Fibroblast of skin of back (primary cell): ENCODE data around the gene BSN. TPM values are rescaled to one million over a fixed set of nuclear protein-coding genes. Genes with fewer than 3 reads are reported as not detected.

Experiments used
- DNase-seq: peaks from one replicate; pipeline ENCODE4 v3.0.0-alpha.2; 2013
- polyA plus RNA-seq, 2 experiments: library from polyadenylated mRNA; unstranded; fragments of 120-200 nt; gene quantifications; one replicate each; pipeline ENCODE4 v1.2.1, GENCODE V29; 2013; ENCODE audit not compliant: insufficient read length in 2 of 2

BSN gene, protein sequence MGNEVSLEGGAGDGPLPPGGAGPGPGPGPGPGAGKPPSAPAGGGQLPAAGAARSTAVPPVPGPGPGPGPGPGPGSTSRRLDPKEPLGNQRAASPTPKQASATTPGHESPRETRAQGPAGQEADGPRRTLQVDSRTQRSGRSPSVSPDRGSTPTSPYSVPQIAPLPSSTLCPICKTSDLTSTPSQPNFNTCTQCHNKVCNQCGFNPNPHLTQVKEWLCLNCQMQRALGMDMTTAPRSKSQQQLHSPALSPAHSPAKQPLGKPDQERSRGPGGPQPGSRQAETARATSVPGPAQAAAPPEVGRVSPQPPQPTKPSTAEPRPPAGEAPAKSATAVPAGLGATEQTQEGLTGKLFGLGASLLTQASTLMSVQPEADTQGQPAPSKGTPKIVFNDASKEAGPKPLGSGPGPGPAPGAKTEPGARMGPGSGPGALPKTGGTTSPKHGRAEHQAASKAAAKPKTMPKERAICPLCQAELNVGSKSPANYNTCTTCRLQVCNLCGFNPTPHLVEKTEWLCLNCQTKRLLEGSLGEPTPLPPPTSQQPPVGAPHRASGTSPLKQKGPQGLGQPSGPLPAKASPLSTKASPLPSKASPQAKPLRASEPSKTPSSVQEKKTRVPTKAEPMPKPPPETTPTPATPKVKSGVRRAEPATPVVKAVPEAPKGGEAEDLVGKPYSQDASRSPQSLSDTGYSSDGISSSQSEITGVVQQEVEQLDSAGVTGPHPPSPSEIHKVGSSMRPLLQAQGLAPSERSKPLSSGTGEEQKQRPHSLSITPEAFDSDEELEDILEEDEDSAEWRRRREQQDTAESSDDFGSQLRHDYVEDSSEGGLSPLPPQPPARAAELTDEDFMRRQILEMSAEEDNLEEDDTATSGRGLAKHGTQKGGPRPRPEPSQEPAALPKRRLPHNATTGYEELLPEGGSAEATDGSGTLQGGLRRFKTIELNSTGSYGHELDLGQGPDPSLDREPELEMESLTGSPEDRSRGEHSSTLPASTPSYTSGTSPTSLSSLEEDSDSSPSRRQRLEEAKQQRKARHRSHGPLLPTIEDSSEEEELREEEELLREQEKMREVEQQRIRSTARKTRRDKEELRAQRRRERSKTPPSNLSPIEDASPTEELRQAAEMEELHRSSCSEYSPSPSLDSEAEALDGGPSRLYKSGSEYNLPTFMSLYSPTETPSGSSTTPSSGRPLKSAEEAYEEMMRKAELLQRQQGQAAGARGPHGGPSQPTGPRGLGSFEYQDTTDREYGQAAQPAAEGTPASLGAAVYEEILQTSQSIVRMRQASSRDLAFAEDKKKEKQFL (N-terminal part only)
- polyA plus RNA-seq (2013, experiment 1 of 2; ENCODE audit: insufficient read length), result 0.11 TPM
- 0.13 TPM for polyA plus RNA-seq (2013, experiment 2 of 2; ENCODE audit: insufficient read length)

DNA sequence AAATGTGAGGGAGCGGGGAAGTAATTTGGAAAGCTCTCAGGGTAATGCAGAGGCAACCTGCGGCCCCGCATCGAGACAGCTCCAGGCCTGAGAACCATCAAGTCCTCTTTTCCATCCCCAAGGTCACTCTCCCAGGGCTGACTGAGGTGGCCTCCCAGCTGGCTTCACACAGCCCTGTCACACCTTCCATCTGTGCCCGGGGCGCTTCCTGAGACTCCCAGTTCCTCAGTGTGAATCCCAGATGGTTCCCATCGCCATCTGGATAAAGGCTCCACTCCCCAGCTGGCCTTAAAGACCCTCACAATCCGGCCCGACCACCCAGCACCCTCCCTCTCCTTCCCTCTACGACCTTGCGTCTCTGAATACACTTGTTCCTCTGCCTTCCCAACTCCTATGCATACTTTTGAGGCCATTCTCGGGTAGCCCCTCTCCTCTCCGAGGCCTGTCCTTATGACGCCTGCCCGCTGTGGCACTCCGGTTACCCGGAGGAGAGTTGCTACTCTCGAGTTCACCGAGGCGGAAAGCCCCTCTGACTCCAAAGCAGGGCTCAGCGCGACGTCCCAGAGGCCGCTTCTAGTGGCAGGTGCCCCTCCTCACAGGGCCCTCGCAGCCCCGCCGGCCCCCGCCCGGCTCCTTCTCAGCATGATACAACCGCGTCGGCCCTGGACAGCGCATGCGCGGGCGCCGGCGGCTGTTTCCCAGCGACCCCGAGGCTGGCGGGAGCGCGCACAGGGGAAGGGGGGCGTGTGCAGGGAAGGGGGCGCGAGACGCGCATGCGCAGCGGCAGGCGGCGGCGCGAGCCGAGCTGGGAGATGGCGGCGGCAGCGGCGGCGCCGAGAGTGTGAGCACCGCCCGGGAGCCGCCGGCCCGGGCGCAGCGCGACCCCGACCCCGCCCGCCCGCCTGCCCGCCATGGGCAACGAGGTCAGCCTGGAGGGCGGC lies at the start of gene BSN:
Gene BSN (plus strand): TSS at position 786 of the 941 bp plus-strand sequence. CDS start 126 bp downstream, at position 912.
- DNase-seq, result peak; percentile 88

DNA sequence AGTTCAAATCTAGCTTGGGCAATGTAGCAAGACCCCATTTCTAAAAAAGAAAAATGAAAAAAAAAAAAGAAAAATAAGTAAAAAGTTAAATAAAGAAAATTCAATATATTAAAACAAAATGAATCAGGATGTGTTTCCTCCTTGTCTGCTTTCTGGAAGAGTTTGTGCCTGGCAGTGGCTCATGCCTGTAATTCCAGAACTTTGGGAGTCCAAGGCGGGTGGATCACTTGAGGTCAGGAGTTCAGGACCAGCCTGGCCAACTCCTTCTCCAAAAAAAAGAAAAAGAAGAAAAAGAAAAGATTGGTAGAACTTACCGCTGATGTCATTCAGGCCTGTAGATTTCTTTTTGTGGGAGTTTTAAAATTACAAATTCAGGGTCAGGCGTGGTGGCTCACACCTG lies 47.4 kb upstream of the BSN start:
- DNase-seq, result no peak

DNA sequence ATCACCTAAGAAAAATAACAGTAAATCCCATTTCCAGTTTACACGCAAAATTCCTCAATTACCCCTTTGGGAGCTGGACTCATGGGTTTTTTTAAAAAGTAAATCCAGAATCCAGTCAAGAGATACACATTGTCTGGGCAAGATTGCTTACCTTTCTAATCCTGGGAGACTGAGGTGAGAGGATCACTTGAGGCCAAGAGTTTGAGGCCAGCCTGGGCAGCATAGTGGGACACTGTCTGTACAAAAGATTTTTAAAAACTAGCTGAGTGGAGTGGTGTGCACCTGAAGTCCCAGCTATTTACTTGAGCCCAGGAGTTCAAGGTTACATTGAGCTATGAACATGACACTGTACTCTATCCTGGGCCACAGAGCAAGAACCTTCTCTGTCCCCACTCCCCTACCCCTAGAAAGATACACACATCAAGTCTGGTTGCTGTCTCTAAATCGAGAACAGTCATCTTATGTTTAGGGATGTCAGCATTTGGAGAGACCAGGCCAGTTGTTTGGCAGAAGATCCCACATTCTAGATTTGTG lies 45.2 kb upstream of the BSN start:
- DNase-seq, result no peak

DNA sequence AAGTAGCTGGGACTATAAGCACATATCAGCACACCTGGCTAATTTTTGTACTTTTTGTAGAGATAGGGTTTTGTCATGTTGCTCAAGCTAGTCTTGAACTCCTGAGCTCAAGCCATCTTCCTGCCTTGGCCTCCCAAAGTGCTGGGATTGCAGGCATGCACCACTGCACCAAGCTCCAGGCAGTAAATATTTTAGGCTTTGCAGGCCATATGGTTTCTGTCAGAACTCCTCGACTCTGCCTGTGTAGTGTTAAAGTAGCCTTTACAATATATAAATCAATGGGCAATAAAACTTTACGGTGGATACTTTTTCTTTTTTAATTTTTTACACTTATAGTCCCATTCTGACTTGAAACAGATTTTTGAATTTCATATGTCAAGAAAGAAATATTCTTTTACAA lies 42.6 kb upstream of the BSN start:
- DNase-seq, result no peak

DNA sequence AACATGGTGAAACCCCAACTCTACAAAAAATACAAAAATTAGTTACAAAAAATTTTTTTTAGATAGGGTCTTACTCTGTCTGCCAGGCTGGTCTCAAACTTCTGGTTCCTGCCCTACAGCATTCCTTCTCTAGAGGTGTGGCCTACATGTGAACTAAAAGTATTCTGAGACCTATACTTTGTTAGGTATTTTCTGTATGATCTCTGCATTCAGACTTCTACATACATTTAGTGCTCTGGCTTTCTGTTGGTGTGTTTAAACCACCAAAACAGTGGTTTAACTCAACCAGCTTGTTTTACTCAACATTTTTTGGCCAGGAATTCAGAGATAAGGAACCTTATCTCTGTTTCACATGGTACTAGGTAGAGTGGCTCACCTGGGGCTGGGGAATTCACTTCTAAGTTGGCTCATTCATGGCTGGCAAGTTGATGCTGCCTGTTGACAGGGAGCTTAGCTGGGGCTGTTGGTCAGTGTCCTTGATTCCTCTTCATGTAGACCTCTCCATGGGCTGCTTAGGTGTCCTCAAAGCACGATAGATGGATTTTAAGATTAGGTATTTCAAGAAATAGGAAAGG lies 41.4 kb upstream of the BSN start:
- DNase-seq, result no peak

DNA sequence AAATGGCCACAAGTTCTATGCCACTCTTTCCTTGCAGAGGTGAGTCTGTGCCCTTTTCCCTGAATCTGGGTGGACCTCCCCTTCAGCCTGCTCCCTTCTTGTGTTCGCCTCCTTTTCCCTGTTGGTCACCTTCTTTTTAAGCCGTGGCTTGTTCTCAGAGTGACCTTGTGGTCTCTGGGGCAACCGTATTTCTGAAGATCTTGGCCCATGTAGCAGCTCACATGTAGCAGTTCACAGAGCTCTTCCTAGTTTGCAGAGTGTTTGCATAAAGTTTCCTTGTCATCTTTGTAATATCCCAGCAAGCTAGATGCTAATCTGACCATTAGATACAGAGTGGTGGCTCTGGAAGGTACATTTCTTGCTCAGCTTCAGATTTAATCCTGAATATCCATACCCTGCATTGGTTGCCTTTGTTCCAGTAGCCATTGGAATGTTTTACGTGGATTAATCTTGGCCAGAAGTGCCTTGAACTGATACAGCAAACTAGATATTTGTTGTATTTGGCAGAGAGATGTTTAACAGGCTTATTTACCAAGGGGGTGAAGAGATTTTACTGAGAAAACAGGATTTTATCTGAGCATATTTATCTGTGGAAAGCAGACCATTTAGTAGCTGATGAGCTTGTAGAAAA lies 40.7 kb upstream of the BSN start:
- no peak for DNase-seq

DNA sequence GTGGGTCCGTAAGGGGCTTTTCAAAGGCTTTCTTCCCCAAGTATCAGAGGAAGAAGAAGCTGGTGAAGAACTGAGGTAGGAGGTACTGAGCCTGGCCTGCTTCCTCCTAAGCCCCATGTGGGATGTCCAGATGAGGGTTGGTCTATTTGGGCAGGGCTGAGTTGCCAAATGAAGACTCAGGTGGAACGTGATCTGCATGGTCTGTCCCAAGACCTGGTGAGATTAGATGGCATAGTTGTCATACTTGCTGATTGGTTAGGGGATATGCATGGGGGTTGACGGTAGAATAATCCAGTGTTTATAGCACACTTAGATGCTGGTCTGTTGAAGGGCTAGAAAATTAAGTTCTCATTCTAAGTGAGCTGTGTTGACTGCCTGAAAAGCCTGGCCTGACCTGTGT lies 36.3 kb upstream of the BSN start:
- no peak for DNase-seq

DNA sequence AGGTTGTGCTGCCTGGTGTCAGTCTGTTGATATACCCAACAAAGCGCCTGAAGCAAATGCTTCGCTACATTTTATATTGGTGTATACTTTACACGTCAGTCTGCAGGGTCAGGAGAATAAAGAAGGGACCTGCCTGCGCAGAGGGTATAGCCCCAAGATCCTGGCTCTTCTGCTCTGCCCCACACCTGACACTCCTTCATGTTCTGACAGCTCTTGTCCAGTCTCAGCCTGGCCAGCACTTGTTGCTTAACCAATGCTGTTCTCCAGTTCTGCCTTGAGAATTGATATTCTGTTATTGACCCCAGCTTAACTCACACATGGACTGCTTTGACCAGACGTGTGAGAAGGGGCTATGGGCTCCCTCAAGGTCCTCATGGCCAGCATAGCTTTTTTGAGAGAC lies 35.8 kb upstream of the BSN start:
- no peak for DNase-seq

DNA sequence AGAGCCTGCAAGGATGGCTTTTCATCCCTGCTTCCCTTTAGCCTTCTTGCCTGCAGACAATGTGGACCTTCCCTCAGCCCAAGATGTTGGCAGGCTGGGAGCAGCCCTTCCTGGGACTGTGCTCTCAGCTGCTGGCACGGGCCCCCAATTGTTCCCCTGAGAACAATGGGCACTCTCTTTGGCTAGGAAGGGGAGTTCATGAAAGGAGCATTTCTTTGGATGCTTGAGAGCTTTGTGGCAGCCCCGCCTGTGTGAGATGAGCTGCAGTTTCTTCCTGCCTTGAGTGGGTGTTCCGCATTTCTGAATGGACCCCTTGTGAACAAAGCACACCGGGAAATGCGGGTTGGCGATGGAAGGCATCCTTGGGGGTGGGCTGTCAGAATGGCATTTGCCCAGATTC lies 35.0 kb upstream of the BSN start:
- DNase-seq, result no peak

DNA sequence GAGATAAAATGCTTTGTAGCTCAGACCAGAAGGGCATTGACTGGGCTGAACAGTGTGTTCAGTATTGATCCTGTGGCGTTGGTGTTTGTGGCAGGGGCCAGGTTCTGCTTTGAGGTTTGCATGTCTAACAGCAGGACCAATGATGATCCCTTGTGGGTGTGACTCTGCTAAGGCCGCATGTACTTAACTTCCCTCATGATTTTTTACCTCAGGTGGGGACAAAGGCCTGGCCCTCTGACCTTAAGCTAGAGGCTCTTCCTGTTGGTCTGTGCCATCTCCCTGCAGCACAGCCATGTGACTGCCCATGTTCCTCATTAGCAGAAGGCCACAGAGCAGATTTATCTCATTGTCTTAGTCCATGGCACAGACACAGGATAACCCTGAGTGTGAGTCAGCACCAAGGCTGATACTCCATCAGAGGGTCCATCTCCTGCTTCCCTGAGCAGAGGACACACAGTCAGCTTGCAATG lies 34.3 kb upstream of the BSN start:
- no peak for DNase-seq

DNA sequence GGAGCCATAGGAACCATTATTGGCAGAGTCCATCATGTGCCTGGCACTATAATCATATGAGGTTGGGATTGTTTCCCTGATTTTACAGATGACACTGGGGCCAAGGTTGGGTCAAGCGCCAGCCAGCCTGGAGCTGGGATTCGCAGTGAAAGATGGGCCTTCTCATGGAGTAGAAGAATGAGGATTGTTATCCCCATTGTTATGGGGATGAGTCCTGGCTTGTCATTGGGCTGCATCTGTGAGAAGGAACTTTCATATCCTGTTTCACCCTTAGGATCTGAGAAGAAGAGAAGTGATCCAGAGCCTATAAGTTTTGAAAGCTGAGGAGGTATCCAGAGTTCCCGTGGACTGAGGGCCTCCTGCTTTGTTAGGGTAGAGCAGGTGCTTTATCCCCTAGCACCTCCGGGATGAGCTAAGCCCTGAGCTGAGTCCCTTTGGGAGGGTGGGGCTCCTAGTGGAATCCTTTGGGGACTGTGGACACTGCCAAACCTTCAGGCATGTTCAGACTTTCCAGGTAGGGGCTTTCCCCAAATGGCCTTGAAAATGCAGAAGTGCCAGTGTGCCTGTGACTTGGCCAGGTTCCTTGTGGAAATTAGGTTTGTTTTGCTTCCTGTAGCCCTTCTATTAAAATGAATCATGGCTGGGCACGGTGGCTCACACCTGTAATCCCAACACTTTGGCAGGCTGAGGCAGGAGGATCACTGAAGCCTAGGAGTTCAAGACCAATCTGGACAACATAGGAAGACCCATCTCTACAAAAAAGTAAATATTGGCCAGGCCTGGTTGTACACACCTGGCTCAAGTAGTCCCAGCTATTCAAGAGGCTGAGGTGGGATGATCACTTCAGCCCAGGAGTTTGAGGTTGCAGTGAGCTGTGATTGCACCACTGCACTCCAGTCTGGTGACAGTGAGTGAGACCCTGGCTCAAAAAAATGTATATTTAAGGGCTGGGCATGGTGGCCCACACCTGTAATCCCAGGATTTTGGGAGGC lies 30.2 kb upstream of the BSN start:
- no peak for DNase-seq

DNA sequence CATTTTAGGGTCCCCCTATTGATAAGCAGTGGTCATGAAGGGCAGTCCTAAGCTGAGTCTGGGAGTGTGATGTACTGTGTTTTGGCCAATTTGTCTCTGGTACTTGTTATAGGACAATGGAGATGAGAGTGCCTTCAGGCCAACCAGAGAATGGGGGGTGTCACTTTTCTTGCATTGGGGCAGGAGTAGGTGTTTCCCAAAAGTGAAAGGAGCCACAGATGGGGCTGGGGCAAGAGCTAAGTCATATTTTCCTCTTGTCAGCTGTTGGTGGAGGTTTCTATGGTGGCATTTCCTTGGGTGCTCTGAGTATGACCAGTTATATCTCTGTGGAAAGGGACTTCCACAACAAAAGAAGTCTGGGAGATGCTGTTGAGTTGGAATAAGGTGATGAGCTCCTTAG lies 24.7 kb upstream of the BSN start:
- DNase-seq, result no peak

DNA sequence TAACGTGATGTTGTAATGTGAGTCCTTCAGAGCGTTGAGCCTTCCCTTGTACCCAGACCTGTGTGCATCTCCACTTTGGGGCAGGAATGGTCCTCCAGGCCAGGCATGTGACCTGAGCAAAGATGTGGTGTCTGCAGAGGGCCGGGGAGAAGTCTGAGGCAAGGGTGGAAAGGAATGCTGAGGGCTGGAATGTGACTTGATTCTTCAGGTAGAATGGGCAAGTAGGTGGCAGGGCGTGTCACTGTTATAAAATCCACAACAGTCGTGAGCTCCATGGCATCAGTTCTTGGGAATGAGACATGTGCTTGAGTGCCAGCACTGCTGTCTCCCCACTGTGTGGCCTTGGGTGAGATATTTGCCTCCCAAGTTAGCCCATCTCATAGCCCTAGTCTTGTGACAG lies 24.0 kb upstream of the BSN start:
- no peak for DNase-seq

DNA sequence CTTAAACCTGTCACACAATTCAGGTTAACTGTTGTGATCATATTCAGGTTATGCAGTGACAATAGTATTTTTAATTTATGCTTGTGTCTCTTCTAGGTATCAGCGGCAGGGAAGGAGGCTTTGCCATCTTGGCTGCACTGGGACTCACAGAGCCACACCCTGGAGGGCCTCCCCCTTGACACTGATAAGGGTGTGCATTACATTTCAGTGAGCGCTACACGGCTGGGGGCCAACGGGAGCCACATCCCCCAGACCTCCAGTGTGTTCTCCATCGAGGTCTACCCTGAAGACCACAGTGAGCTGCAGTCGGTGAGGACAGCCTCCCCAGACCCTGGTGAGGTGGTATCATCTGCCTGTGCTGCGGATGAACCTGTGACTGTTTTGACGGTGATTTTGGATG lies 23.6 kb upstream of the BSN start:
- no peak for DNase-seq

DNA sequence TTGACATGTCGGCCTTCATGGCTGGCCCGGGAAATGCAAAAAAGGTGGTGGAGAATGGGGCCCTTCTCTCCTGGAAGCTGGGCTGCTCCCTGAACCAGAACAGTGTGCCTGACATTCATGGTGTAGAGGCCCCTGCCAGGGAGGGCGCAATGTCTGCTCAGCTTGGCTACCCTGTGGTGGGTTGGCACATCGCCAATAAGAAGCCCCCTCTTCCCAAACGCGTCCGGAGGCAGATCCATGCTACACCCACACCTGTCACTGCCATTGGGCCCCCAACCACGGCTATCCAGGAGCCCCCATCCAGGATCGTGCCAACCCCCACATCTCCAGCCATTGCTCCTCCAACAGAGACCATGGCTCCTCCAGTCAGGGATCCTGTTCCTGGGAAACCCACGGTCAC lies 23.1 kb upstream of the BSN start:
- no peak for DNase-seq

DNA sequence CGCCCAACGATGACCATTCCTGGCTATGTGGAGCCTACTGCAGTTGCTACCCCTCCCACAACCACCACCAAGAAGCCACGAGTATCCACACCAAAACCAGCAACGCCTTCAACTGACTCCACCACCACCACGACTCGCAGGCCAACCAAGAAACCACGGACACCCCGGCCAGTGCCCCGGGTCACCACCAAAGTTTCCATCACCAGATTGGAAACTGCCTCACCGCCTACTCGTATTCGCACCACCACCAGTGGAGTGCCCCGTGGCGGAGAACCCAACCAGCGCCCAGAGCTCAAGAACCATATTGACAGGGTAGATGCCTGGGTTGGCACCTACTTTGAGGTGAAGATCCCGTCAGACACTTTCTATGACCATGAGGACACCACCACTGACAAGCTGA lies 22.6 kb upstream of the BSN start:
- DNase-seq, result no peak

DNA sequence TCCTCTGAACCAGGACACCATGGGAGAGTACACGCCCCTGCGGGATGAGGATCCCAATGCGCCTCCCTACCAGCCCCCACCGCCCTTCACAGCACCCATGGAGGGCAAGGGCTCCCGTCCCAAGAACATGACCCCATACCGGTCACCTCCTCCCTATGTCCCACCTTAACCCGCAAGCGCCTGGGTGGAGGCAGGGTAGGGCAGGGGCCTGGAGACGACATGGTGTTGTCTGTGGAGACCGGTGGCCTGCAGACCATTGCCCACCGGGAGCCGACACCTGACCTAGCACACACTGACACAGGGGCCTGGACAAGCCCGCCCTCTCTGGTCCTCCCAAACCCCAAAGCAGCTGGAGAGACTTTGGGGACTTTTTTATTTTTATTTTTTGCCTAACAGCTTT lies 21.2 kb upstream of the BSN start:
- no peak for DNase-seq

DNA sequence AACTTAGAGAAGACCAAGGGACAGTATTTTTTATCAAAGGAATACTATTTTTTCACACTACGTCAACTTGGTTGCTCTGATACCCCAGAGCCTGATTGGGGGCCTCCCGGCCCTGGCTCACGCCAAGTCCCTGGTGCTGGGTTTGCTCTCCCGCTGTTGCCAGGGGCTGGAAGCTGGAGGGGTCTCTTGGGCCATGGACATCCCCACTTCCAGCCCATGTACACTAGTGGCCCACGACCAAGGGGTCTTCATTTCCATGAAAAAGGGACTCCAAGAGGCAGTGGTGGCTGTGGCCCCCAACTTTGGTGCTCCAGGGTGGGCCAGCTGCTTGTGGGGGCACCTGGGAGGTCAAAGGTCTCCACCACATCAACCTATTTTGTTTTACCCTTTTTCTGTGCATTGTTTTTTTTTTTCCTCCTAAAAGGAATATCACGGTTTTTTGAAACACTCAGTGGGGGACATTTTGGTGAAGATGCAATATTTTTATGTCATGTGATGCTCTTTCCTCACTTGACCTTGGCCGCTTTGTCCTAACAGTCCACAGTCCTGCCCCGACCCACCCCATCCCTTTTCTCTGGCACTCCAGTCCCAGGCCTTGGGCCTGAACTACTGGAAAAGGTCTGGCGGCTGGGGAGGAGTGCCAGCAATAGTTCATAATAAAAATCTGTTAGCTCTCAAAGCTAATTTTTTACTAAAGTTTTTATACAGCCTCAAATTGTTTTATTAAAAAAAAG lies 20.3 kb upstream of the BSN start:
- no peak for DNase-seq
